Measurements from ENCODE around the gene PTGIR.

PTGIR gene

DNA sequence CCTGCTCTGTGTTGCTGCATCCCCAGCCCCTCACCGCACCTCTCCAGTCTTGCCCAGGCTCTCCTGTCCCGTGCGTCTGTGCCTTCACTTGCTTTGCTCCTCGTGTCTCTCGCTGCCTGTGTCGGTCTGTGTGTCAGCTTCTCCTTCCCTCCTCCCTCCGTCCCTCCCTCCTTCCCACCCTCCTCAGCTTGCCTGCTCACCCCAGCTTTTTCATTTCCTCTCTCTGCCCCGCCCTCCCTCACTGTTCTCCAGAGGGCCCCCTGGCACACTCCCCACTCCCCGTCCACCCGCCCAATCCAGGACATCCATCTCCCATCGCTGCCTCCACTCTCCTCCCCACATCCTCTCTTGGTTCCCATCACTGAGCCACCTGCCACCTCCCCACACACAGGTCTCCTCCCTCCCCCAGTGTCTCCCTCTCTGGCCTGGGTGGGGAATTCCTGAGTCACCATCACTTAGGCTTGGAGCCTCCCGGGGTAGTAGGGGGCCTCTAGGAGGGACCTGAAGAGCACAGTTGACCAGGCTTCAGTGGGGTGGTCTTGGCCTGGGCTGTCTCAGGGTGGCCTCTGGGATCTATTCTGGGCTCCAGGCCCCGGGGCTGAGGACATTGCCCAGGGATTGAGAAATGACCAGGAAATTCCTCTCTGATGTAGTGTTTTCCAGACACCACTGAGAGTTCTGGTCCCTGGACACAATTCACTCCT is at the start of gene PTGIR:
PTGIR (minus strand) TSS at position 132 of the 704 bp plus-strand sequence. CDS start 864 bp downstream, outside the sequence.
- DNase-seq (ENCODE audit: low spot score) = no peak

- DNase-seq (ENCODE audit: low spot score) = no peak
Measured at GRCh38 chr19:46670813-46671212, 45.9 kb upstream of the PTGIR start.

DNA sequence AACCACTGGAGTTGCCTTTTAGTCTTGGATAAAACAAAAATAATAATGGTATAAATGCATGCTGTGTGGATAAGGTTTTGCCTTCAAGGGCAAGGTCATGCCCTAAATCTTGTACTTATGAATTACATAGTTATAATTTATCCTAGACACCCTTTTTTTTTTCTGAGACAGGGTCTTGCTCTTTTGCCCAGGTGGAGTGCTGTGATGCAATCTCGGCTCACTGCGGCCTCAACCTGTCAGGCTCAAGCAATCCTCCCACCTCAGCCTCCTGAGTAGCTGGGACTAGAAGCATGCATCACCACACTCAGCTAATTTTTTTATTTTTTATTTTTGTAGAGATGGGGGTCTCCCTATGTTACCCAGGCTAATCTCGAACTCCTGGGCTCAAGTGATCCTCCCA is 43.8 kb upstream of the PTGIR start:
- no peak for DNase-seq (ENCODE audit: low spot score)

DNA sequence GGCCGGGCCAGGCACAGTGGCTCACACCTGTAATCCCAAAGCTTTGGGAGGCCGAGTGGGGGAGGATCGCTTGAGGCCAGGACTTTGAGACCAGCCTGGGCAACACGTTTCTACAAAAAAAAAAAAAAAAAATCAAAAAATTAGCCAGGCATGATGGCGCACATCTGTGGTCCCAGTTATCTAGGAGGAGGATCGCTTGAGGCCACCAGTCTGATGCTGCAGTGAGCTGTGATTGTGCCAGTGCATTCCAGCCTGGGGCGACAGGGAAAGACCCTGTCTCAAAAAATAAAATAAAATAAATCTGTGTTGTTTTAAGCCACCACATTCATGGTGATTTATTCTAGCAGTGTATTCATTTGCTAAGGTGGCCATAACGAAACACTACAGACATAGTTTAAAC is 40.2 kb upstream of the PTGIR start:
- no peak for DNase-seq (ENCODE audit: low spot score)

- peak; percentile 87 for DNase-seq (ENCODE audit: low spot score)
Measured at GRCh38 chr19:46661735-46662592, 37.1 kb upstream of the PTGIR start.

GRCh38 chr19:46661020-46661731 is 36.3 kb upstream of the PTGIR start, which contains the start of gene DACT3:
TSS of gene DACT3 (minus strand) at chr19:46661182. CDS start at chr19:46661064, 118 bp downstream.
- DNase-seq (ENCODE audit: low spot score) = peak; percentile 100

DNA sequence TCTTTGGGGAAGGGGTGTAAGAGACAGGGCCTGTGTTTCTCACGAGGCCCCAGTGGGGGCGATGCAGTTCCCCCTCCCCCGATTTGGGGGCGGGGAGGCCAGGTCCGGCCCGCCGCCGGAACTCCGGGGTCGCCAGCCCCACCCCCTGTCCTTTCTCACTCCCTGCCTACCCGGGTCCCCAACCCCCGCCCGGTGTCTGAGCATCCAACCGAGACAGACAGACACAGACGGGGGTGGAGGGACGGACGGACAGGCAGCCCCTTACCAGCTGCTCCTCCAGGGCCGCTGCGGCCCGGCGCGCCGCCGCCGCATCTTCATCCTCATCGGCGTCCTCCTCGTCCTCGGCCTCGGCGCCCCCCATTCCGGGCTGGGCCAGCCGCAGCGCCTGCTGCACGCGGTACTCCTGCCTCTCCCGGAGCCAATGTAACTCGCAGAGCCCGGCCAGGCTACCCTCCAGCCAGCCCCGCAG is 35.7 kb upstream of the PTGIR start:
- no peak for DNase-seq (ENCODE audit: low spot score)

DNA sequence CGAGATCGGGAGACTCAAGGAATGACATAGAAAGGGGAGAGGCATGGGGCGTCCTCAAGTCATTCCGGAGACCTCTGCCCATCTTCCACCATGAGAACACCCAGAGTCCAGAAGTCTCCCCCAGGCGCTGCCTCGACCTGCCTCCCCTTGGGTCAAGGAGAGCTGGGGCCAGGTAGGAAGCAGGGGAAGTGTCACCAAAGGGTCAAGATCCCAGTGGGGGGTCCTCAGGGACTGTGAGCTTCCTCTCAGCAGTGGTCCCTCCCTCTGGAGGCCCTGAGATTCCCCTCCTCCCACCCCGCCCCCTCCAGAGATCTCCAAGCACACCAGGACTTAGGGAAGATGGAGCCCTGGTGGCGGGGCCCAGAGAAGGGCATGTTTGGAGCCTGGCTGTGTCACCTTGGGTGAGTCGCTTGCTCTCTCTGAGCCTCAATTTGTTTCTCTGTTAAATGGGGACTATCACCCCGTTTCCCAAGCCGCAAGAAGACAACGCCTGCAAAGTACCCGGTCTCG is 35.2 kb upstream of the PTGIR start:
- peak; percentile 71 for DNase-seq (ENCODE audit: low spot score)

- peak; percentile 78 for DNase-seq (ENCODE audit: low spot score)
Measured at GRCh38 chr19:46659151-46660007, 34.5 kb upstream of the PTGIR start.

DNA sequence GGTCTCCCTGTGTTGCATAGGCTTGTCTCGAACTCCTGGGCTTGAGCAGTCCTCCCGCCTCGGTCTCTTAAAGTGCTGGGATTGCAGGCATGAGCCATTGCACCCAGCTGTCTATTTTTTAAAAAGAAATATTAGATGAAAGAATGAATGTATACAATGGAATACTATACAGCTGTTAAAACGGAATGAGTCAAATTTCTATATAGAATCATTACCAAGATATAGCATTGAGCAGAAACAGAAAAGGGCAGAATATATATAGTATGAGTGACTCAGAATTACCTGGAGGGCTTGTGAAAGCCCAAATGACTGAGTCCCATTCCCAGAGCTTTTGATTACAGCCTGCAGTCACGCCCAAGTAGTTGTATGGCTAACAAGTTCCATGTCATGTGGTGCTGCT is 31.7 kb upstream of the PTGIR start:
- DNase-seq (ENCODE audit: low spot score) = no peak

DNA sequence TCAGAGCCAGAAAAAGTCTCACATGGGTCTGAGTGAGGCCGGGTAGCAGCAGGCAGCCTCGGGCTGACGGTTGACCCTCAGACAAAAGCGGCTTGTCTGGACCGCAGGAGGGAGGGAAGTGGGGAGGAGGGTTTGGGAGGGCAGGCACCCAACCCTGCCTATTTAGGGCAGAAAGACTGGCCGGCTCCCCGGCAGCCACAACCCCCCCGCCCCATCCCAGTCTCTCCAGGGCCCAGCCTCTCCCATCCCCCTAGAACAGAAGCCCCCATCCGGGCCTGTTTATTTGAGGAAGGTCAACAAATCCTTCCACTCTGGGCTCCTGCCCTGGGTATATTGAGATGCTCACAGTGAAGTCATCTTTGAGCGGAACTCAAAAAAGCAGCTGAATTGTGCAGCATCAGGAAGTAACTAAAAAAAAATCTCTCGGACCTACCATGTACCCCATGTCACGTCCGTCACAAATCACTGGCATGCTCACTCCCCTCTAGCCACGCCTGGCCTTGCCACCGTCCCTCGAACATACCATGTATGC is 29.8 kb upstream of the PTGIR start:
- DNase-seq (ENCODE audit: low spot score) = peak; percentile 64

GRCh38 chr19:46650445-46650844 is 25.6 kb upstream of the PTGIR start:
- no peak for DNase-seq (ENCODE audit: low spot score)

GRCh38 chr19:46648961-46649960 is 24.4 kb upstream of the PTGIR start:
- DNase-seq (ENCODE audit: low spot score) = no peak

GRCh38 chr19:46648060-46648960 is 23.4 kb upstream of the PTGIR start:
- DNase-seq (ENCODE audit: low spot score) = no peak

- no peak for DNase-seq (ENCODE audit: low spot score)
Measured at GRCh38 chr19:46646402-46646801, 21.5 kb upstream of the PTGIR start.

- DNase-seq (ENCODE audit: low spot score) = no peak
Measured at GRCh38 chr19:46644720-46645119, 19.8 kb upstream of the PTGIR start.

DNA sequence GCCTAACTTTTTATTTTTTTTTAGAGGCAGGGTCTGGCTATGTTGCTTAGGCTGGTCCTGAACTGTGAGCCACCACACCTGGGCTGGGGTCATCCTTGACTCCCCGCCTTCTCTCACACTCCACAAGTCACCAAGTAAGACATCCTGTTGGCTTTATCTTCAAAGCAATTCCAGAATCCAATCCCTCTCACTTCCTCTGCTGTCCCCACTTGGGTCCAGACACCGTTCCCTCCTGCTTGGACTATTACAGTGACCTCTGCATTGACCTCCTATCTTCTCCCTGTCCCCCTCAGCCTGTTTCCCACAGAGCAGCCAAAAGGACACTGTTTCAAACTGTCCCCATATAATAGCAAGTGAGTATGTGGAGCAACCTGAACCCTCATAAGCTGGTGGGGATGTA is 15.8 kb upstream of the PTGIR start:
- DNase-seq (ENCODE audit: low spot score) = no peak

GRCh38 chr19:46639358-46640182 is 14.7 kb upstream of the PTGIR start:
- no peak for DNase-seq (ENCODE audit: low spot score)

Data from ecto neural progenitor cell (in vitro differentiated cells).